GM21529 (cell line): ENCODE results near the gene CREM.
A peak's percentile ranks its signal among the peaks of the same experiment; 100 is the strongest.
"Not testable (repeated sequence)": the region's sequence is repeated elsewhere in the genome, so short reads cannot be mapped to it uniquely, and the experiment has no call there.

Source experiments
- ATAC-seq: cut with Tn5 transposase; IDR thresholded peaks from one replicate; pipeline ENCODE4 v1.9.1; 2021; ENCODE audit not compliant: unreplicated experiment

CREM gene

GRCh38 chr10:35126530-35127288, at the start of gene CREM:
CREM (plus strand) TSS chr10:35126846; CDS start chr10:35137836, 10,990 bp downstream.
- peak; percentile 72 for ATAC-seq

- no peak for ATAC-seq
Measured at GRCh38 chr10:35079265-35079664, 47.4 kb upstream of the CREM start.

GRCh38 chr10:35079763-35080162, 46.9 kb upstream of the CREM start:
- ATAC-seq: no peak

- ATAC-seq: not testable (repeated sequence)
Measured at GRCh38 chr10:35080261-35080660, 46.4 kb upstream of the CREM start.

GRCh38 chr10:35083242-35083641, 43.4 kb upstream of the CREM start:
- ATAC-seq: no peak

- peak; percentile 30 for ATAC-seq
Measured at GRCh38 chr10:35089611-35090161, 37.0 kb upstream of the CREM start.

- peak; percentile 95 for ATAC-seq
Measured at GRCh38 chr10:35090162-35090954, 36.3 kb upstream of the CREM start, which contains the start of gene CUL2. CUL2 (minus strand) TSS chr10:35090341; CDS start chr10:35071317, 19,024 bp downstream.

- ATAC-seq: no peak
Measured at GRCh38 chr10:35091994-35092790, 34.5 kb upstream of the CREM start.

- no peak for ATAC-seq
Measured at GRCh38 chr10:35092851-35093250, 33.8 kb upstream of the CREM start.

- ATAC-seq: no peak
Measured at GRCh38 chr10:35096312-35096711, 30.3 kb upstream of the CREM start.

GRCh38 chr10:35097510-35097909, 29.1 kb upstream of the CREM start:
- ATAC-seq: no peak

- no peak for ATAC-seq
Measured at GRCh38 chr10:35103882-35104281, 22.8 kb upstream of the CREM start.

GRCh38 chr10:35112571-35112970, 14.1 kb upstream of the CREM start:
- no peak for ATAC-seq

GRCh38 chr10:35119378-35119777, 7.3 kb upstream of the CREM start:
- no peak for ATAC-seq

- no peak for ATAC-seq
Measured at GRCh38 chr10:35124540-35124939, 2.1 kb upstream of the CREM start.

- ATAC-seq: no peak
Measured at GRCh38 chr10:35126062-35126529, 550 bp upstream of the CREM start.

- no peak for ATAC-seq
Measured at GRCh38 chr10:35127289-35127891, 744 bp downstream of the CREM start.

- ATAC-seq: no peak
Measured at GRCh38 chr10:35129185-35129674, 2.6 kb downstream of the CREM start.

GRCh38 chr10:35130663-35131062, 4.0 kb downstream of the CREM start:
- ATAC-seq: no peak

GRCh38 chr10:35132727-35133126, 6.1 kb downstream of the CREM start:
- no peak for ATAC-seq
